ENCODE results near the gene ANKRD1. TPM values are rescaled to one million over a fixed set of nuclear protein-coding genes. Genes with fewer than 3 reads are reported as not detected.

The ANKRD1 gene
- polyA plus RNA-seq, 4 donors: 0.45 to 1.2 (median 0.88) TPM

- DNase-seq (ENCODE audit: low read depth in 4 of 4, low spot score in 3 of 4): no peak
Observed at GRCh38 chr10:90866050-90866598, 54.8 kb downstream of the ANKRD1 start.

GRCh38 chr10:90865401-90865800, 55.5 kb downstream of the ANKRD1 start:
- DNase-seq (ENCODE audit: low read depth in 4 of 4, low spot score in 3 of 4): no peak

DNA sequence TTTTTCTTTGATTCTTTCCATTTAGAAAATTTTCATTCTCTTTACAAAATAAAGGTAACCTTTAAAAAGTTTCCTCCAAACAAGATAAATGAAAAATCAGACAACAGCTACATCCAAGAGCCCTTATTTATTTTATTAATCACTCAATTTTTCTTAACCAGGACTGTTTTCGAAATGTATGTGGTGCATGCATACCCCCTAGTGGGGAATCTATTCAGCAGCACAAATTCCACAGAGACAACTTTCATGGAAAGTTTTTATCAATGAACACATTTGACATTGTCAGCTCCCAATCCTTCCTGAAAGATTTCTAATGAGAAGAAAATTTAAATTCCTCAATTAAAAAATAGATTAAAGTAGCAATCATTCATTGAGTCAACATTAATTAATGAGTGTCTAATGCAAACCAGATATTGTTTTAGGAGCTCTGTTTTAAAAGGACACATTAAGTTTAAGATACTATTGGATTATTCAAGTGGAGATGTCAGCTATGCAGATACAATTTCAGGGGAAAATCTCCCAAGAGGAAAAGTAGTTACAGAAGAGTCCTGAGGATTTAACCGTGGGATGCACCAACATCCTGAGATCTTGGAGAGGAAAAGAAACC, 57.9 kb downstream of the ANKRD1 start:
- no peak for DNase-seq (ENCODE audit: low read depth in 4 of 4, low spot score in 3 of 4)

Other genes with a start within 250 kb of the ANKRD1 start
- under 1 TPM; 0.50 to 0.83 (median 0.64) TPM for gene HTR7, start 63.0 kb downstream of the ANKRD1 start, polyA plus RNA-seq (ENCODE audit: insufficient read length in 4 of 4)
- gene RPP30, start 49.1 kb downstream of the ANKRD1 start, polyA plus RNA-seq (ENCODE audit: insufficient read length in 4 of 4): 10 to 100 TPM; 58.5 to 65.9 (median 60.9) TPM